ENCODE measurements around the gene RASGRF1.
"Not testable (repeated sequence)": the region's sequence is repeated elsewhere in the genome, so short reads cannot be mapped to it uniquely, and the experiment has no call there.

Gene RASGRF1

GRCh38 chr15:79115986-79116665 is 25.5 kb upstream of the RASGRF1 start:
- H3K4me3 Mint-ChIP-seq, result no peak overlapping the region
- no peaks in the 10 kb centered on the region for H3K36me3 Mint-ChIP-seq
- no peak for DNase-seq (ENCODE audit: low spot score in 2 of 2)
- H3K27ac Mint-ChIP-seq, result no peak overlapping the region
- peaks cover 1% of the 10 kb centered on the region for H3K9me3 Mint-ChIP-seq
- peaks cover 10% of the 10 kb centered on the region for H3K27me3 Mint-ChIP-seq
- ATAC-seq (ENCODE audit: low read depth), result no peak
- no peaks in the 10 kb centered on the region for H3K4me1 Mint-ChIP-seq

GRCh38 chr15:79113831-79114230 is 23.3 kb upstream of the RASGRF1 start:
- peaks cover 9% of the 10 kb centered on the region for H3K27me3 Mint-ChIP-seq
- H3K36me3 Mint-ChIP-seq, result no peaks in the 10 kb centered on the region
- no peaks in the 10 kb centered on the region for H3K4me1 Mint-ChIP-seq
- ATAC-seq (ENCODE audit: low read depth), result no peak
- no peak overlapping the region for H3K4me3 Mint-ChIP-seq
- DNase-seq (ENCODE audit: low spot score in 2 of 2), result no peak
- H3K27ac Mint-ChIP-seq, result no peak overlapping the region
- H3K9me3 Mint-ChIP-seq, result peaks cover 3% of the 10 kb centered on the region

- H3K27ac Mint-ChIP-seq; H3K4me1 Mint-ChIP-seq; H3K36me3 Mint-ChIP-seq; ATAC-seq (ENCODE audit: low read depth); H3K4me3 Mint-ChIP-seq; DNase-seq (ENCODE audit: low spot score in 2 of 2); H3K9me3 Mint-ChIP-seq; H3K27me3 Mint-ChIP-seq: not testable (repeated sequence)
Observed at GRCh38 chr15:79111404-79111803, 20.8 kb upstream of the RASGRF1 start.

GRCh38 chr15:79105141-79105540 is 14.6 kb upstream of the RASGRF1 start:
- peaks cover 13% of the 10 kb centered on the region for H3K27me3 Mint-ChIP-seq
- ATAC-seq (ENCODE audit: low read depth) (no peak), DNase-seq (ENCODE audit: low spot score in 2 of 2) (no peak)
- no peak overlapping the region for H3K4me3 Mint-ChIP-seq
- peaks cover under 1% of the 10 kb centered on the region for H3K9me3 Mint-ChIP-seq
- H3K36me3 Mint-ChIP-seq, result no peaks in the 10 kb centered on the region
- peaks cover 11% of the 10 kb centered on the region for H3K4me1 Mint-ChIP-seq
- H3K27ac Mint-ChIP-seq, result no peak overlapping the region

GRCh38 chr15:79102595-79102994 is 12.0 kb upstream of the RASGRF1 start:
- DNase-seq (ENCODE audit: low spot score in 2 of 2), result no peak
- no peak for ATAC-seq (ENCODE audit: low read depth)
- peaks cover 11% of the 10 kb centered on the region for H3K4me1 Mint-ChIP-seq
- peaks cover 13% of the 10 kb centered on the region for H3K27me3 Mint-ChIP-seq
- H3K4me3 Mint-ChIP-seq, result no peak overlapping the region
- no peak overlapping the region for H3K27ac Mint-ChIP-seq
- H3K9me3 Mint-ChIP-seq, result no peaks in the 10 kb centered on the region
- H3K36me3 Mint-ChIP-seq, result no peaks in the 10 kb centered on the region

- Mint-ChIP-seq H3K27ac (no peak overlapping the region), H3K4me1 (peaks cover 8% of the 10 kb centered on the region), H3K36me3 (no peaks in the 10 kb centered on the region), H3K4me3 (no peak overlapping the region), H3K9me3 (no peaks in the 10 kb centered on the region), H3K27me3 (peaks cover 15% of the 10 kb centered on the region)
- ATAC-seq (ENCODE audit: low read depth) (no peak), DNase-seq (ENCODE audit: low spot score in 2 of 2) (no peak)
Observed at GRCh38 chr15:79101866-79102581, 11.4 kb upstream of the RASGRF1 start.

GRCh38 chr15:79099692-79100091 is 9.1 kb upstream of the RASGRF1 start:
- DNase-seq (ENCODE audit: low spot score in 2 of 2), result no peak

GRCh38 chr15:79094611-79095021 is 4.0 kb upstream of the RASGRF1 start:
- no peaks in the 10 kb centered on the region for H3K36me3 Mint-ChIP-seq
- DNase-seq (ENCODE audit: low spot score in 2 of 2), result no peak
- H3K27ac Mint-ChIP-seq, result no peak overlapping the region
- H3K27me3 Mint-ChIP-seq, result peaks cover 41% of the 10 kb centered on the region
- no peak overlapping the region for H3K4me3 Mint-ChIP-seq
- ATAC-seq (ENCODE audit: low read depth), result no peak
- peaks cover 17% of the 10 kb centered on the region for H3K4me1 Mint-ChIP-seq
- H3K9me3 Mint-ChIP-seq, result no peaks in the 10 kb centered on the region

More at GRCh38 chr15:79099692-79100091, 9.1 kb upstream of the RASGRF1 start:
- Mint-ChIP-seq H3K27me3 (peaks cover 22% of the 10 kb centered on the region), H3K27ac (no peak overlapping the region), H3K4me3 (no peak overlapping the region), H3K36me3 (no peaks in the 10 kb centered on the region), H3K4me1 (no peaks in the 10 kb centered on the region), H3K9me3 (no peaks in the 10 kb centered on the region)
- no peak for ATAC-seq (ENCODE audit: low read depth)

GRCh38 chr15:79093352-79093935 is 2.9 kb upstream of the RASGRF1 start:
- Mint-ChIP-seq H3K27me3 (peaks cover 48% of the 10 kb centered on the region), H3K27ac (no peak overlapping the region), H3K9me3 (no peaks in the 10 kb centered on the region), H3K4me1 (peaks cover 17% of the 10 kb centered on the region), H3K36me3 (no peaks in the 10 kb centered on the region), H3K4me3 (no peak overlapping the region)
- no peak for DNase-seq (ENCODE audit: low spot score in 2 of 2)
- no peak for ATAC-seq (ENCODE audit: low read depth)

- Mint-ChIP-seq H3K27ac (peak overlapping the region; percentile 60), H3K27me3 (peaks cover 50% of the 10 kb centered on the region), H3K4me3 (peak overlapping the region; percentile 63), H3K4me1 (peaks cover 17% of the 10 kb centered on the region), H3K36me3 (no peaks in the 10 kb centered on the region), H3K9me3 (no peaks in the 10 kb centered on the region)
- DNase-seq (ENCODE audit: low spot score in 2 of 2) (no peak), ATAC-seq (ENCODE audit: low read depth) (no peak)
Observed at GRCh38 chr15:79092382-79092781, 1.8 kb upstream of the RASGRF1 start.

- no peak for DNase-seq (ENCODE audit: low spot score in 2 of 2)
- no peak overlapping the region for H3K27ac Mint-ChIP-seq
- peak; percentile 41 for ATAC-seq (ENCODE audit: low read depth)
Observed at GRCh38 chr15:79091204-79091867, 756 bp upstream of the RASGRF1 start.

GRCh38 chr15:79089890-79090486 is 592 bp downstream of the RASGRF1 start:
- no peak for DNase-seq (ENCODE audit: low spot score in 2 of 2)
- Mint-ChIP-seq H3K4me1 (peaks cover 17% of the 10 kb centered on the region), H3K27ac (no peak overlapping the region)

More at GRCh38 chr15:79091204-79091867, 756 bp upstream of the RASGRF1 start:
- no peaks in the 10 kb centered on the region for H3K9me3 Mint-ChIP-seq
- peak overlapping the region; percentile 78 for H3K4me3 Mint-ChIP-seq
- peaks cover 17% of the 10 kb centered on the region for H3K4me1 Mint-ChIP-seq
- H3K36me3 Mint-ChIP-seq, result no peaks in the 10 kb centered on the region
- peaks cover 51% of the 10 kb centered on the region for H3K27me3 Mint-ChIP-seq

GRCh38 chr15:79089331-79089889 is 1.2 kb downstream of the RASGRF1 start:
- Mint-ChIP-seq H3K27me3 (peaks cover 47% of the 10 kb centered on the region), H3K9me3 (no peaks in the 10 kb centered on the region), H3K36me3 (no peaks in the 10 kb centered on the region), H3K27ac (no peak overlapping the region), H3K4me1 (peaks cover 17% of the 10 kb centered on the region), H3K4me3 (no peak overlapping the region)
- no peak for DNase-seq (ENCODE audit: low spot score in 2 of 2)
- ATAC-seq (ENCODE audit: low read depth), result no peak

More at GRCh38 chr15:79089890-79090486, 592 bp downstream of the RASGRF1 start:
- no peaks in the 10 kb centered on the region for H3K36me3 Mint-ChIP-seq
- H3K27me3 Mint-ChIP-seq, result peaks cover 48% of the 10 kb centered on the region
- no peak for ATAC-seq (ENCODE audit: low read depth)
- H3K4me3 Mint-ChIP-seq, result peak overlapping the region; percentile 78
- H3K9me3 Mint-ChIP-seq, result no peaks in the 10 kb centered on the region
